OCI-LY1 (cell line): ENCODE data around the gene CDPF1.

Experiments used
- H2AFZ ChIP-seq: fragments of 200-600 bp; sonication (generic), shearing (Covaris generic); 2 replicates; pipeline ENCODE4 v1.6.0; 2014; ENCODE audit warnings: antibody characterized with exemption, mild to moderate bottlenecking, low read length
- H3F3A ChIP-seq: fragments of 200-600 bp; sonication (generic), shearing (Covaris generic); 2 replicates; pipeline ENCODE4 v1.6.0; 2014; ENCODE audit warnings: mild to moderate bottlenecking, antibody characterized with exemption, low read length, moderate library complexity; ENCODE audit not compliant: insufficient read depth
- H3K27ac ChIP-seq: fragments of 200-600 bp; sonication (generic); 2 replicates; pipeline ENCODE4 v1.5.1; 2014; ENCODE audit warnings: low read length, mixed run types, mild to moderate bottlenecking, low read depth; ENCODE audit not compliant: poor library complexity, severe bottlenecking
- H3K27me3 ChIP-seq: fragments of 200-600 bp; sonication (generic); 2 replicates; pipeline ENCODE4 v1.6.0; 2014; ENCODE audit warnings: antibody characterized with exemption, mild to moderate bottlenecking, low read length, moderate library complexity; ENCODE audit not compliant: insufficient read depth
- H3K36me3 ChIP-seq: fragments of 200-600 bp; sonication (generic); 2 replicates; pipeline ENCODE4 v1.6.1; 2014; ENCODE audit warnings: mild to moderate bottlenecking, antibody characterized with exemption, low read length, moderate library complexity, mixed read lengths; ENCODE audit not compliant: insufficient read depth
- H3K4me1 ChIP-seq: fragments of 200-600 bp; sonication (generic); 2 replicates; pipeline ENCODE4 v1.5.1; 2014; ENCODE audit warnings: mild to moderate bottlenecking, low read length, moderate library complexity; ENCODE audit not compliant: insufficient read depth, severe bottlenecking
- H3K4me2 ChIP-seq: fragments of 200-600 bp; sonication (generic), shearing (Covaris generic); 2 replicates; pipeline ENCODE4 v1.6.1; 2014; ENCODE audit warnings: low read length
- H3K4me3 ChIP-seq: fragments of 200-600 bp; sonication (generic); 2 replicates; pipeline ENCODE4 v1.5.1; 2014; ENCODE audit warnings: low read length, low read depth, mild to moderate bottlenecking, mixed read lengths; ENCODE audit not compliant: poor library complexity, severe bottlenecking
- H3K79me2 ChIP-seq: fragments of 200-600 bp; shearing (Covaris generic); 2 replicates; pipeline ENCODE4 v1.6.1; 2016; ENCODE audit warnings: mixed run types, low read length, mixed read lengths; ENCODE audit not compliant: insufficient read depth
- H3K9ac ChIP-seq: fragments of 200-600 bp; sonication (generic), shearing (Covaris generic); 2 replicates; pipeline ENCODE4 v1.6.1; 2014; ENCODE audit warnings: mild to moderate bottlenecking, low read length, mixed read lengths
- H3K9me2 ChIP-seq: fragments of 200-600 bp; sonication (generic), shearing (Covaris generic); 2 replicates; pipeline ENCODE4 v1.6.1; 2014; ENCODE audit warnings: low read depth, mild to moderate bottlenecking, low read length, mixed read lengths
- H3K9me3 ChIP-seq: fragments of 200-600 bp; shearing (Covaris generic); 2 replicates; pipeline ENCODE4 v1.6.1; 2014; ENCODE audit warnings: low read length, mixed read lengths
- H4K20me1 ChIP-seq: fragments of 200-600 bp; sonication (generic), shearing (Covaris generic); 2 replicates; pipeline ENCODE4 v1.6.0; 2016; ENCODE audit warnings: mild to moderate bottlenecking, low read length; ENCODE audit not compliant: insufficient read depth
- EZH2 ChIP-seq: fragments of 200-600 bp; sonication (generic), shearing (Covaris generic); IDR thresholded peaks from 2 replicates; pipeline ENCODE4 v1.8.0; 2017; ENCODE audit warnings: borderline replicate concordance, mixed run types, mild to moderate bottlenecking, antibody characterized with exemption, low read length, moderate library complexity, mixed read lengths
- TF ChIP-seq, protein P1 (sequence below): fragments of 200-600 bp; sonication (generic), shearing (Covaris generic); IDR thresholded peaks from 2 replicates; pipeline ENCODE4 v1.5.1; 2017; ENCODE audit warnings: mild to moderate bottlenecking, antibody characterized with exemption, low read length, moderate library complexity, mixed read lengths

CDPF1 gene

DNA sequence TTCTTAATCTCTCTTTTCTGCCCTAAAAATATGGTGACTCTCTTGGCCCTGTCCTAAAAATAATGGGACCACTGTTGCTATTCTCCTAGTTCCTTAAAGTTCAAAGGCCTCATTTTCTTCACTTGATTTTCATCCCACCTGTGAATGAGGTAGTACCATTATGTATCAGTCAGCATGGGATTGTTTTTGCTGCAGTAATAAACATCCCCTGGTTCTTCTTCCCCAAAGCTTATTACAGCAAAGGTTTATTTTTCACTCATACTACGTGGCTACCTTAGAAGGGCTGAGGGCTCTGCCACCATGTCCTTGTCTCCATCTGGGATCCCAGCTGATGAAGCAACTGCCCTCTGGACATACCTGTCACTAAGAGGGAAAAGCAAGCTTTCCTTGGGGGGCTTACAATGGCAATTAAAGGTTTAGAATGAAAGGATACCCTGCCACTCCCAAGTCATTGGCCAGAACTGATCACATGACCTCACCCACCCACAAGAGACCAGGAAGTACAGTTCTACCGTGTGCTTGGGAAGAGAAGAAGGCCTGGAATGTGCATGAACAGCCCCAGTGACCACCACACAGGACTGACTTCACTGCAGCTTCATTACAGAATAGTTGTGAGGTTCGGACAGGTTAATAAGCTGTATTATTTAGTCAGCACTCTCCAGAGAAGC is 25.5 kb upstream of the CDPF1 start:
- Histone ChIP-seq H3K36me3 (no peaks in the 10 kb centered on the region), H3K79me2 (no peaks in the 10 kb centered on the region), H2AFZ (no peak overlapping the region)

DNA sequence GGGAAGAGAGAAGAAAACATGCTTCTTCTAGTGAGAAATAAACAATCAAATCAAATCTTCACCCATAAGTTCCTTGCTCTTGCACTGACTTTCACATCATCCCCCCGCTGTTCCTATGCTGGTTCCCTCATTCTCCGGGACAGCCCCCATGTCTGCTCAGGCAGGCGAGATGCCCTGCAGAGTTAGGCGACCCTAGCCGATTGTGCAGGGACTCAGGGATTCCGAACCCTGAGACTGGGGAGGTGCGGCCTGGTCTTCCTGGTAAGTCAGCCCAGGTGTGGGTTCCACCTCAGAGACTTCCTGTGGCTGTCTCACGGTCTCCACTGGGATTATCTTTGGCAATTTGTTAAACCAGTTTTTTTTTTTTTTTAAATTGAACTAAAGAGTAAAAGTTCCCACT is 24.3 kb upstream of the CDPF1 start:
- H3K27me3 ChIP-seq: peaks cover 9% of the 10 kb centered on the region
- H3K27ac ChIP-seq: no peak overlapping the region
- no peaks in the 10 kb centered on the region for H3K79me2 ChIP-seq
- no peaks in the 10 kb centered on the region for H3F3A ChIP-seq
- H3K4me3 ChIP-seq: no peak overlapping the region
- H3K9me2 ChIP-seq: no peaks in the 10 kb centered on the region
- H3K9me3 ChIP-seq: no peaks in the 10 kb centered on the region
- no peaks in the 10 kb centered on the region for H3K36me3 ChIP-seq
- H3K4me2 ChIP-seq: no peak overlapping the region
- no peak overlapping the region for H3K9ac ChIP-seq
- no peaks in the 10 kb centered on the region for H4K20me1 ChIP-seq
- TF ChIP-seq EZH2: no peak
- TF ChIP-seq, protein P1, sequence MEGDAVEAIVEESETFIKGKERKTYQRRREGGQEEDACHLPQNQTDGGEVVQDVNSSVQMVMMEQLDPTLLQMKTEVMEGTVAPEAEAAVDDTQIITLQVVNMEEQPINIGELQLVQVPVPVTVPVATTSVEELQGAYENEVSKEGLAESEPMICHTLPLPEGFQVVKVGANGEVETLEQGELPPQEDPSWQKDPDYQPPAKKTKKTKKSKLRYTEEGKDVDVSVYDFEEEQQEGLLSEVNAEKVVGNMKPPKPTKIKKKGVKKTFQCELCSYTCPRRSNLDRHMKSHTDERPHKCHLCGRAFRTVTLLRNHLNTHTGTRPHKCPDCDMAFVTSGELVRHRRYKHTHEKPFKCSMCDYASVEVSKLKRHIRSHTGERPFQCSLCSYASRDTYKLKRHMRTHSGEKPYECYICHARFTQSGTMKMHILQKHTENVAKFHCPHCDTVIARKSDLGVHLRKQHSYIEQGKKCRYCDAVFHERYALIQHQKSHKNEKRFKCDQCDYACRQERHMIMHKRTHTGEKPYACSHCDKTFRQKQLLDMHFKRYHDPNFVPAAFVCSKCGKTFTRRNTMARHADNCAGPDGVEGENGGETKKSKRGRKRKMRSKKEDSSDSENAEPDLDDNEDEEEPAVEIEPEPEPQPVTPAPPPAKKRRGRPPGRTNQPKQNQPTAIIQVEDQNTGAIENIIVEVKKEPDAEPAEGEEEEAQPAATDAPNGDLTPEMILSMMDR: no peak
- H2AFZ ChIP-seq: no peak overlapping the region
- H3K4me1 ChIP-seq: no peaks in the 10 kb centered on the region

More for the DNA sequence above, 25.5 kb upstream of the CDPF1 start:
- no peak overlapping the region for H3K27ac ChIP-seq
- H3K9me3 ChIP-seq: no peaks in the 10 kb centered on the region
- H3K4me1 ChIP-seq: peaks cover under 1% of the 10 kb centered on the region
- no peaks in the 10 kb centered on the region for H4K20me1 ChIP-seq
- H3F3A ChIP-seq: no peaks in the 10 kb centered on the region
- peaks cover 10% of the 10 kb centered on the region for H3K27me3 ChIP-seq
- no peak overlapping the region for H3K4me2 ChIP-seq
- H3K9me2 ChIP-seq: no peaks in the 10 kb centered on the region
- H3K4me3 ChIP-seq: no peak overlapping the region
- H3K9ac ChIP-seq: no peak overlapping the region
- TF ChIP-seq, protein P1: no peak
- no peak for TF ChIP-seq EZH2

DNA sequence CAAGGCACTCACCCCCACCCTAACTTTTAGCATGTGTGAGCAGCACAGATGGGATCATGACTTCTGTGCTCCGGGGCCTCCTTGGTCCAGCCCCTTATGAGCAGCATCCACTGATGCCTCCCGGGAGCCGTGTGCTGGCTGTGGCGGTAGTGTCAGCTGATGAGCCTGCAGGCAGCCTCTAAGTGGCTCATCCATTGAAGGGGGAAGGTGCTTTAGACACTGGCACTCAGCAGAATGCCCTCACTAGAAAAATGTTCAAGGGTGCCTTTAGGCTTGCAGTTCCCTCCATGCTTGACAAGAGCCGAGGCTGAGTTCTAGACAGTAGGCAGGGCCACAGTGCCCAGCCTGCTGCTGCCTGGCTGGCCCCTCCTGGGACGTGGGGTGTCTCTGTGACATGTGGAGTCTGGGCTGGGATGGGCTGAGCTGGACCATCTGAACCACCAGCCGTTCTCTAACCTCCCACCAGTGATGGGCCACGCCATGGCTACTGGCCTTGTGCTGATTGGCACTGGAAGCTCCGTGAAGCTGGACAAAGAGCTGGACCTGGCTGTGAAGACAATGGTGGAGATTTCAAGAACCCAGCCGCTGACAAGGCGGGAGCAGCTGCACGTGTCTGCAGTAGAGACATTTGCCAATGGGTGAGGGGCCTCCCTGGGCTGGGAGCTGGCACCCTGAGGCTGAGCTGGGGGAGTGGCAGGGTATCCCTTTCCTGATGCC is 23.5 kb upstream of the CDPF1 start:
- Histone ChIP-seq H3K36me3 (no peaks in the 10 kb centered on the region), H3K4me1 (no peaks in the 10 kb centered on the region), H2AFZ (no peak overlapping the region), H3K4me3 (no peak overlapping the region), H3K4me2 (no peak overlapping the region), H3K9me2 (no peaks in the 10 kb centered on the region), H3K79me2 (no peaks in the 10 kb centered on the region), H4K20me1 (no peaks in the 10 kb centered on the region), H3K27ac (no peak overlapping the region), H3K9me3 (no peaks in the 10 kb centered on the region), H3K9ac (no peak overlapping the region), H3F3A (no peaks in the 10 kb centered on the region), H3K27me3 (peaks cover 7% of the 10 kb centered on the region)
- no peak for TF ChIP-seq EZH2
- TF ChIP-seq, protein P1: no peak
